Measurements from ENCODE around the gene LYVE1.

The LYVE1 gene

GRCh38 chr11:10539339-10539738 lies 29.1 kb downstream of the LYVE1 start:
- no peak for TF ChIP-seq CTCF (IDR thresholded peaks at IDR 0.05; ENCODE audit: borderline replicate concordance, insufficient read depth, low read depth, low read length)
- no peak overlapping the region for H3K4me3 ChIP-seq (ENCODE audit: low read depth, low read length)

- H3K4me3 ChIP-seq (ENCODE audit: low read depth, low read length), result no peak overlapping the region
- TF ChIP-seq CTCF (IDR thresholded peaks at IDR 0.05; ENCODE audit: borderline replicate concordance, insufficient read depth, low read depth, low read length), result no peak
These were observed 29.5 kb downstream of the LYVE1 start for GRCh38 chr11:10538924-10539323.

GRCh38 chr11:10537600-10537999 lies 30.9 kb downstream of the LYVE1 start:
- TF ChIP-seq CTCF (IDR thresholded peaks at IDR 0.05; ENCODE audit: borderline replicate concordance, insufficient read depth, low read depth, low read length), result no peak
- H3K4me3 ChIP-seq (ENCODE audit: low read depth, low read length), result no peak overlapping the region

GRCh38 chr11:10534316-10534715 lies 34.1 kb downstream of the LYVE1 start:
- H3K4me3 ChIP-seq (ENCODE audit: low read depth, low read length), result no peak overlapping the region
- TF ChIP-seq CTCF (IDR thresholded peaks at IDR 0.05; ENCODE audit: borderline replicate concordance, insufficient read depth, low read depth, low read length), result no peak

- H3K4me3 ChIP-seq (ENCODE audit: low read depth, low read length), result no peak overlapping the region
These were observed 35.1 kb downstream of the LYVE1 start for GRCh38 chr11:10533323-10533722.

GRCh38 chr11:10532526-10532925 lies 35.9 kb downstream of the LYVE1 start:
- TF ChIP-seq CTCF (IDR thresholded peaks at IDR 0.05; ENCODE audit: borderline replicate concordance, insufficient read depth, low read depth, low read length), result no peak
- H3K4me3 ChIP-seq (ENCODE audit: low read depth, low read length), result no peak overlapping the region

More at GRCh38 chr11:10533323-10533722, 35.1 kb downstream of the LYVE1 start:
- no peak for TF ChIP-seq CTCF (IDR thresholded peaks at IDR 0.05; ENCODE audit: borderline replicate concordance, insufficient read depth, low read depth, low read length)

GRCh38 chr11:10529279-10529678 lies 39.2 kb downstream of the LYVE1 start:
- no peak for TF ChIP-seq CTCF (IDR thresholded peaks at IDR 0.05; ENCODE audit: borderline replicate concordance, insufficient read depth, low read depth, low read length)
- H3K4me3 ChIP-seq (ENCODE audit: low read depth, low read length), result no peak overlapping the region

All from GM12875 (cell line).